BLaER1 (cell line): Measurements from ENCODE around the gene AKT1.

ENCODE experiments used
- H3K27ac ChIP-seq: shearing (Covaris generic); formaldehyde crosslinking; 2 replicates; pipeline ENCODE4 v1.8.1; 2022
- H3K27me3 ChIP-seq: shearing (Covaris generic); formaldehyde crosslinking; 2 replicates; pipeline ENCODE4 v1.8.1; 2022
- H3K36me3 ChIP-seq: shearing (Covaris generic); formaldehyde crosslinking; 2 replicates; pipeline ENCODE4 v1.8.1; 2022
- H3K4me1 ChIP-seq: shearing (Covaris generic); formaldehyde crosslinking; 2 replicates; pipeline ENCODE4 v1.8.1; 2022
- H3K4me2 ChIP-seq: shearing (Covaris generic); formaldehyde crosslinking; 2 replicates; pipeline ENCODE4 v1.8.1; 2022
- H3K4me3 ChIP-seq: shearing (Covaris generic); formaldehyde crosslinking; 2 replicates; pipeline ENCODE4 v1.8.1; 2022
- H3K9ac ChIP-seq: shearing (Covaris generic); formaldehyde crosslinking; 2 replicates; pipeline ENCODE4 v1.8.1; 2022
- H3K9me3 ChIP-seq: shearing (Covaris generic); formaldehyde crosslinking; 2 replicates; pipeline ENCODE4 v1.8.1; 2022
- H4K20me1 ChIP-seq: shearing (Covaris generic); formaldehyde crosslinking; 2 replicates; pipeline ENCODE4 v1.8.1; 2022
- Cebpa-rat ChIP-seq: shearing (Covaris generic); IDR thresholded peaks from 2 replicates; pipeline ENCODE4 v1.8.1; 2022

Gene AKT1

DNA sequence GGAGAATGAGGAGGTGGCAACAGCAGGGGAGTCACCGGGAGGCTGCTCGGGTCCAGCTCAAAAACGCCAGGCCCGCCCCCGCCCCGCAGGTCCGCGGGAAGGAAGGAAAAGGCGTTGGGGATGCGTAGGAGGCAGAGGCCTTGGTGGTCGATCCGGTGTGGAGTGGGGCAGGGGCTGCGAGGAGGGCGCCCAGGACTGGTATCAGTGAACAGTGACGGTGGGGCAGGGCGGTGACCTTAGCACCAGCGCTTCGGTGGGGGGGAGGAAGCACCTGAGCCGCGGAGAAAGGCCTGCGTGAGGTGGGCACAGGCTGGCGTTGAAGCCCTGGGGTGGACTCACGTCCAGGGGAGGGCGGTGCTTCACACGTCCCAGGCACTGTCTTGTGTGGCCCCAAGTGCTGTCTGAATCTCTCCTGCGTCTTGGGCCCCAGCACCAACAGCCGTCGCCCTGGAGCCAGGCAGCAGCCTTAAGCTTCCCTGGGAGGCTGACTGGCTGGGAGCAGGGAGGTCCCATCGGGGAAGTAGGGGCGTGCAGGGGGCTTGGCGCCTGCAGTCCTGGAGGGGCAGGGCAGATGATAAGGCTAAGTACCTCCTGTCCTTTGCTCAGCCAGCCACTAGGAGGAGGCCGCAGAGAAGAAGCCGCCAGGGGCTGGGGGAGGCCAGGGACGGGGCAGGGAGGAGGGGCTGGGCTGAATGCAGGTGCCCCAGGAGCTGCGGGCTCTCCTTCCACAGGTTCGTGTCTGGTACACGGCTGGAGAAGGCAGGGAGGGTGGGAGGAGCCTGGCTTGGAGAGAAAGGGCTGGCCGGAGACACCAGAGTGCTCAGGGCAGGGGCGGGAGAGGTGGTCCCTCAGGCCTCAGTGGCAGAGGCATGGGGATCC lies 31.9 kb upstream of the AKT1 start:
- Histone ChIP-seq H3K4me1 (peaks cover 18% of the 10 kb centered on the region), H3K4me3 (peak overlapping the region; percentile 69), H3K27me3 (peaks cover 23% of the 10 kb centered on the region), H3K36me3 (no peaks in the 10 kb centered on the region; the same call in 1 of the 2 replicates), H3K27ac (no peak overlapping the region), H3K4me2 (peak overlapping the region; percentile 83), H4K20me1 (peaks cover 7% of the 10 kb centered on the region; the same call in 1 of the 2 replicates), H3K9ac (peak overlapping the region; percentile 31; the same call in 1 of the 2 replicates), H3K9me3 (no peaks in the 10 kb centered on the region)
- no peak for TF ChIP-seq Cebpa-rat

DNA sequence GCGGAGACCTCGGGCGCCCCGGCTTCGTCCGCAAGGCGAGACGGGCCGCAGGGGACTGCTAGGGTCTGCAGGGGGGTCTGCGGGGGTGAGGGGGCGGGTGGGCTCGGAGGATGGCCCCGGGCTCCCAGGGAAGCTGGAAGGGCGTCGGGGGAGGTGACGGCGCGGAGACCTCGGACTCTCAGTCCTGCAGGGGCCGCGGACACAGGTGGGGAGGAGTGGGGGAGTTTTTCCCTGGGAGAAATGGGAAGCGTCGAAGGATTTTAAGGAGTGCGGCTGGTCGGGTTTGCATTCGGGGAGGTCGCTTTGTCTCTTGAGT lies 31.3 kb upstream of the AKT1 start:
- Histone ChIP-seq H3K27ac (no peak overlapping the region), H3K36me3 (no peaks in the 10 kb centered on the region; the same call in 1 of the 2 replicates), H4K20me1 (peaks cover 7% of the 10 kb centered on the region; the same call in 1 of the 2 replicates), H3K4me2 (peak overlapping the region; percentile 83), H3K27me3 (peaks cover 23% of the 10 kb centered on the region), H3K4me1 (peaks cover 18% of the 10 kb centered on the region), H3K9me3 (no peaks in the 10 kb centered on the region), H3K9ac (no peak overlapping the region), H3K4me3 (peak overlapping the region; percentile 69)
- no peak for TF ChIP-seq Cebpa-rat

DNA sequence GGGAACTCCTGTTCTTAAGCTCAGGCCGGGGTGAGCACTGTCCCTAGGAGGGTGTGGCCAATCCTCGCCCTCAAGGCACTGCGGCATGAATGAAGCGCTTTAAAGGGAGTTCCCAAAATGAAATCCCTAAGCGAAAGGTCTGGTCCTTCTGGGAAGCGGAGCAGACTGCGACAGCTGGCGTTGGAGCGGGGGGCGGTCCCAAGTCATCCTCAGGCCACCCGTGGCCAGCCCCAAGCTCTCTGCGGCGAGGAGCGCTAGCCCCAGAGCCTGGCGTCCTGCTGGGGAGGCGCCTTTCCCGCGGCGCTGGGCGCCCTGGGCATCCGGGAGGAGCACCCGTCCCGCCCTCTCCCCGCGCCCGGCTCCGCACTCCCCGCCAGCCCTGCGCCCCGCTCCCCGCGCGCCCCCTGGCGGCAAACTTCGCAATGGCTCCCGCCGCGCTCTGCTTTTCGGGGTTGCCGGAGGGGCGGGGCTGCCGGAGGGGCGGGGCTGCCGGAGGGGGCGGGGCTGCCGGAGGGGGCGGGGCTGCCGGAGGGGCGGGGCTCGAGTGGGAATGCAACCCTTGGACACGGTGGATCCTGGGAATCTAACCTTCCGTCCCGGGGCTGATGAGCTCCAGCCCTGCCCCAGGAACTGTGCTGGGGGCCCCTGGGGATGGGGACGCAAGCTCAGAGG lies 30.8 kb upstream of the AKT1 start:
- Histone ChIP-seq H3K4me1 (peaks cover 18% of the 10 kb centered on the region), H3K9ac (peak overlapping the region; percentile 74)

DNA sequence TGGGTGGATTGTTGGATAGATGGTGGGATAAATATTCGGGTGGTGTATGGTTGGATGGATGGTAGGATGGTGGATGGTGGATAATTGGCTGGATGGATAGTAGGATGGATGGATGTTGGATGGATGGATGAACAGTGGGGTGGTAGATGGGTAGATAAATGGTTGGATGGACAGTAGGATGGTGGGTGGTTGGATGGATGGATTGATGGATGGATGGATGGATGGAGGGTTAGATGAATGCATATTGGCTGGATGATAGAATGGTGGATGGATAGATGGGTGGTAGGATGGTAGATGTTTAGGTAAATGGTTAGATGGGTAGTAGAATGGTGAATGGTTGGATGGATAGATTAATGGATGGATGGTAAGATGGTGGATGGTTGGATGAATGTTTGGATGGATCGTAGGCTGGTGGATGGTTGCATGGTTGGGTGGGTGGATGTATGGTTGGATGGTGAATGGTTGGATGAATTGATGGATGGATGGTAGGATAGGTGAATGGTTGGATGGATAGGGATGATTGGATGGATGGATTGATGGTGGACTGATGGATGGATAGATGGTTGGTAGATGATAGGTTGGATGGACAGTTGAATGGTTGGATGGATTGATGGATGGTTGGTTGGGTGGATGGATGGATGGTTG lies 28.9 kb upstream of the AKT1 start:
- no peaks in the 10 kb centered on the region for H3K9me3 ChIP-seq
- H3K4me3 ChIP-seq, result no peak overlapping the region
- H3K4me1 ChIP-seq, result peaks cover 18% of the 10 kb centered on the region
- peaks cover 10% of the 10 kb centered on the region; the same call in 1 of the 2 replicates for H3K36me3 ChIP-seq
- H3K4me2 ChIP-seq, result no peak overlapping the region
- peaks cover 23% of the 10 kb centered on the region for H3K27me3 ChIP-seq
- H4K20me1 ChIP-seq, result peaks cover 7% of the 10 kb centered on the region; the same call in 1 of the 2 replicates
- no peak for TF ChIP-seq Cebpa-rat
- H3K9ac ChIP-seq, result no peak overlapping the region
- no peak overlapping the region for H3K27ac ChIP-seq

More for the DNA sequence above, 30.8 kb upstream of the AKT1 start:
- TF ChIP-seq Cebpa-rat, result no peak
- H3K4me3 ChIP-seq, result peak overlapping the region; percentile 69
- H3K27ac ChIP-seq, result no peak overlapping the region
- H3K36me3 ChIP-seq, result peaks cover 4% of the 10 kb centered on the region; the same call in 1 of the 2 replicates
- peaks cover 7% of the 10 kb centered on the region; the same call in 1 of the 2 replicates for H4K20me1 ChIP-seq
- H3K4me2 ChIP-seq, result peak overlapping the region; percentile 100
- H3K9me3 ChIP-seq, result no peaks in the 10 kb centered on the region
- H3K27me3 ChIP-seq, result peaks cover 23% of the 10 kb centered on the region

DNA sequence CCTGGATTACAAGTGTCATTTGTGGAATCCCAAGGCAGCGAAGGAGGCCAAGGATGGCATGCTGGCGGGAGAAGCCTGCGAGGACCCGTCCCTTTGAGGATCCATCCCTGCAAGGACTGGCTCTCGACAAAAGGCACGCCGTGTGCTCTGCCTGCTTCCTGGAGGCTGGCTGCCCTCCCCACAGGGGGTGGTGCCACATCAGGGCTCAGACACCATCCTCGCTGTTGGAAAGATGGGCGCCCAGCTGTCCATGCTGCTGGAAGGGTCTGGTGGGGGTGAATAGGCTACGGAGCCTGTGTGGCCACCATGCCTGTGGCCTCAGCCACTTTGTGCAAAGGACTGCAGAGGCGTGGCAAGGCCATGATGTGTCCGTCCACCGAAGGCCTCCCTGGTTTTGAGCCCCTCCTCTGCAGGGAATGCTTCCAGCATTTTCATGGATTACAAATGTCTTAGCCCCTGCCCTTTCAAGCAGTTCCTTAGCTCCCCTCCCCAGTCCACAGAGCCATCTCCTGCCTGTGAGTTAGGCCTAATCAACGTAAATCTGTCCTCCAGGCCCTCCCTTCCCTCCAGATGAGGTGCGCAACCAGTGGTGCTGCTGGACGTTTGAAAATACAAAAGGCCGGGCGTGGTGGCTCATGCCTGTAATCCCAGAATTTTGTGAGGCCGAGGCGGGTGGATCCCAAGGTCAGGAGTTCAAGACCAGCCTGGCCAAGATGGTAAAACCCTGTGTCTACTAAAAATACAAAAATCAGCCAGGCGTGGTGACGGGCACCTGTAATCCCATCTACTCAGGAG lies 27.5 kb upstream of the AKT1 start:
- H3K4me1 ChIP-seq, result peaks cover 17% of the 10 kb centered on the region
- no peak overlapping the region for H3K9ac ChIP-seq
- H4K20me1 ChIP-seq, result peaks cover 7% of the 10 kb centered on the region; the same call in 1 of the 2 replicates
- H3K4me3 ChIP-seq, result no peak overlapping the region
- H3K36me3 ChIP-seq, result peaks cover 19% of the 10 kb centered on the region
- no peak for TF ChIP-seq Cebpa-rat
- no peak overlapping the region for H3K27ac ChIP-seq
- no peaks in the 10 kb centered on the region for H3K9me3 ChIP-seq
- no peak overlapping the region for H3K4me2 ChIP-seq
- H3K27me3 ChIP-seq, result peaks cover 23% of the 10 kb centered on the region

DNA sequence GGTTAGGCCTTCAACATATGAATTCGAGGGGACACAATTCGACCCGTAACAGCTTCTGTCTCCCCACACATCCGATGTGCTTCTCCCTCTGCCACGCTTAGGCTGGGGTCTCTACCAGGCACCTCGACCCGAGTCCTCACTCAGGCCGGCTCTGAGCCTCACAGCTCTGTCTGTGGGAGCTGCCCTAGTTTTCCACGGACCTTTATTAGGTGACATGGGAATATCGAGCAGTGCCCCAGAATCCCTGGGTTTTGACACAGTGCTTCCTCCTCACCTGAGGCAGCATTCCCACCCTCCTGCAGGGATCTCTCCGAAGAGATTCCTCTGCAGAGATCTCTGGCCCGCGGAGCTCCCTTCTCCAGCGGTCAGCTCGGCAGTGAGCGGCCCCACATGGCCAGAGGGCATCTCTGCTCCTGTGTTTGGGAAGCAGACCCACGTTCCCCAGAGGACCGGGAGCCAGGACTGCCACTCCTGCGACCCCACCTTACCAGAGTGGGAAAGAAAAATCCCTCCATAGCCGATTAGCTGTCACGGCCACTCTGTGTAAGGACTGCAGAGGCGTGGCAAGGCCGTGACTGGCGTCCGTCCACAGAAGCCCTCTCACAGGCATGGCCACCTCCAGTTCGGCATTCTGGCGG lies 26.5 kb upstream of the AKT1 start:
- Histone ChIP-seq H3K4me3 (no peak overlapping the region), H3K9ac (no peak overlapping the region)
- TF ChIP-seq Cebpa-rat, result no peak

DNA sequence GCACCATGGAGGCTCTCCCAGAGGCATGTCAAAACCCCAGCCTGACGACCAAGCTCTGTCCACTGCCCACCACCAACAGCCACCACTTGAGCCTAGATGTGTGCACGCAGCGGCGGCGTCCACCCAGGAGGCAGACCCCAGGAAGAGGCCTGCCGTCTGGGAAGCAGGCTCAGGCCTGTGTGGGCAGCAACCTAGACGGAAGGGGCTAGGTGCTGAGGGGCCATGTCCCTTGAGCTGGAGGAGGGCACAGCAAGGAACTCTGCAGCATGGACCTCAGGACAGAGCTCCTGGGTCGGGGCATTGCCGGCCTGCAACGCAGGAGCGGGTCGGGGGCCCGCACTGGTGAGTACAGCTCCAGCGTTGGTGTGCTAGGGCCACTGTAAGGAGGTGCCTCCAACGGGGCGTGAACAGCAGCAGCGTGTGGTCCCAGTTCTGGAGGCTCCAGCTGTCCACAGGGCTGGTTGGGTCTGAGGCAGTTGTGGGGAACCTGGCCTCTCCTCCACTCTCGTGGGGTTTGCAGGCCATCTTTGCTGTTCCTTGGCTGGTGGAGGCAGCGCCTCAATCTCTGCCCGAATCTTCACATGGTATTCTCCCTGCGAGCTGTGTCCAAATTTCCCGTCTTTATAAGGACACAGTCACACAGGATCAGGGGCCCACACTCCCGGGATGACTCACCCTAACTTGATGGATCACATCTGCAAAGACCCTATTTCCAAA lies 25.8 kb upstream of the AKT1 start:
- Histone ChIP-seq H3K4me1 (peaks cover 16% of the 10 kb centered on the region), H3K4me2 (no peak overlapping the region), H4K20me1 (no peaks in the 10 kb centered on the region), H3K27ac (no peak overlapping the region), H3K9ac (no peak overlapping the region), H3K9me3 (no peaks in the 10 kb centered on the region), H3K27me3 (peaks cover 16% of the 10 kb centered on the region), H3K4me3 (no peak overlapping the region), H3K36me3 (peaks cover 26% of the 10 kb centered on the region)
- no peak for TF ChIP-seq Cebpa-rat

More for the DNA sequence above, 26.5 kb upstream of the AKT1 start:
- Histone ChIP-seq H3K9me3 (no peaks in the 10 kb centered on the region), H3K36me3 (peaks cover 26% of the 10 kb centered on the region), H3K27me3 (peaks cover 18% of the 10 kb centered on the region), H3K4me2 (no peak overlapping the region), H3K27ac (no peak overlapping the region), H3K4me1 (peaks cover 13% of the 10 kb centered on the region), H4K20me1 (peaks cover 2% of the 10 kb centered on the region; the same call in 1 of the 2 replicates)

DNA sequence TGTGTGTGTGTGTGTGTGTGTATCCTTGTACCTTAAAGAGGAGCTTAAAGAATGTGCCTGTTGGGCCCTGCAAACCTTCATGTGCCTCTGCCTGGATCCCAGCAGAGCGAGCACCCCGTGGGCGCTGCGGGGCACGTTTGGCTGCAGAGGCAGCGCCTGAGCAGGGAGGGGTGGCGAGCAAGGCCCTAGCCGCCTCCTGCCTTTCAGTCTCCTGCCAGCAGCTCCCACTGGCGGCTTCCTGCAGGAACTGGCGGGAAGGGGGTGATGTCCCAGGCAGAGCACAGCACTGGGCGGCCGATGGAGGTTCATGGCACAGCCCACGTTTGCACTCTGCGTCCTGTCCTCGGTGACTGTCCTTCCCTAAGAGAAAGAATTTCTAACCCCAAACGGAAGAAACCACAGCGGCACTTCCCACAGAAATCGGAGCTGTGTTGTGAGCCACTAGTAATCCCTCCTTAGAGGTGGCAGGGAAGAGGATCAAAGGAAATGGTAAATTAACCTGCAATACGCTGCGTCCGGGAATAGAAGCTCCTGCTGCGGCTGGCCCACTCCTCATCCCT lies 25.2 kb upstream of the AKT1 start:
- H3K9ac ChIP-seq, result no peak overlapping the region
- no peaks in the 10 kb centered on the region for H3K9me3 ChIP-seq
- no peak overlapping the region for H3K4me3 ChIP-seq
- H4K20me1 ChIP-seq, result no peaks in the 10 kb centered on the region; the same call in 1 of the 2 replicates
- H3K36me3 ChIP-seq, result peaks cover 26% of the 10 kb centered on the region
- H3K4me1 ChIP-seq, result peaks cover 15% of the 10 kb centered on the region
- no peak overlapping the region for H3K27ac ChIP-seq
- TF ChIP-seq Cebpa-rat, result no peak
- H3K4me2 ChIP-seq, result no peak overlapping the region
- peaks cover 11% of the 10 kb centered on the region for H3K27me3 ChIP-seq
